Ascending aorta (tissue), 2 donors: Measurements from ENCODE around the gene NRP2. TPM values are rescaled to one million over a fixed set of nuclear protein-coding genes. Genes with fewer than 3 reads are reported as not detected.

Experiments
- DNase-seq, 2 donors: peaks; one replicate each; pipeline ENCODE4 v3.0.0-alpha.2; 2019; ENCODE audit warnings: low spot score in 2 of 2
- H3K27ac ChIP-seq, 2 donors: fragments of 200-600 bp; sonication (generic); one replicate each; pipeline ENCODE4 v1.5.1; 2016 to 2017; ENCODE audit warnings: mild to moderate bottlenecking in 1 of 2
- H3K27me3 ChIP-seq: fragments of 200-600 bp; sonication (generic); one replicate; pipeline ENCODE4 v1.5.1; 2017
- H3K36me3 ChIP-seq, 2 donors: fragments of 200-600 bp; sonication (generic); one replicate each; pipeline ENCODE4 v1.5.1; 2016
- H3K4me1 ChIP-seq, 2 donors: fragments of 200-600 bp; sonication (generic); one replicate each; pipeline ENCODE4 v1.5.1; 2016 to 2017; ENCODE audit warnings: mild to moderate bottlenecking in 1 of 2
- H3K4me3 ChIP-seq, 2 donors: fragments of 200-600 bp; sonication (generic); one replicate each; pipeline ENCODE4 v1.5.1; 2016 to 2017; ENCODE audit warnings: mild to moderate bottlenecking in 1 of 2
- H3K9me3 ChIP-seq, 2 donors: fragments of 200-600 bp; sonication (generic); one replicate each; pipeline ENCODE4 v1.5.1; 2016
- CTCF ChIP-seq, 3 experiments: fragments of 200-600 bp in 2 of 3; fragments of 450-650 bp in 1 of 3; sonication (generic) in 2 of 3; IDR thresholded peaks; one replicate each; pipeline ENCODE4 v1.5.1; 2016 to 2019; ENCODE audit warnings: antibody characterized with exemption in 3 of 3, mild to moderate bottlenecking in 1 of 3, moderate library complexity in 1 of 3
- intact Hi-C: fragments of 100-400 bp; cut with DNase I; formaldehyde crosslinking; loops from one replicate; pipeline ENCODE4 v1.15.1; 2023
- total RNA-seq: library from RNA; depleted of rRNA; stranded (reverse); fragments of >200 nt; gene quantifications from one replicate; pipeline ENCODE4 v1.1.0, GENCODE V29; 2016

Gene NRP2
- total RNA-seq, 1 donor from 2014 or later, result 39.7 TPM

DNA sequence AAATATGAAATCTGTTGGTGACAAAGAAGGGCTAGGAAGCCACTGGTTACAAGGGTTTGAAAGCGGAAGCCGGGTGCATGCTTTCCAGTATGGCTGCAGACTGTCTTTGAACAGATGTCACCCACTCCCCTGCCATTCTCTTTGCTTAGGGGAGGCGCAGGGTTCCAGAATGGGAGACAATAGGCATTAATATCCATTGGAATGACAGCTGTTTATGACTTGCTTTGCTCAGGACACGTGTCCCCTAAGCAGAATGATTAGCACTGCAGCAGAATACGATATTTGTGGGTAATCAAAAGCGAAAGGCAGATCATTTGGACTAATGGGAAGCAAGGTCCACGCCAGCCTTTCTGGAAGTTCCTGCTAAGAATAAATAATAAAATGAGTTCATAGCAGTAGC is 25.8 kb upstream of the NRP2 start:
- H3K9me3 ChIP-seq, result no peaks in the 10 kb centered on the region
- no peak overlapping the region for H3K4me3 ChIP-seq
- no peak for DNase-seq
- H3K27me3 ChIP-seq, result no peaks in the 10 kb centered on the region
- H3K4me1 ChIP-seq, result peaks cover 0 to 20% of the 10 kb centered on the region in 2 donors
- intact Hi-C loops, result no loop called here
- H3K27ac ChIP-seq, result no peak overlapping the region
- H3K36me3 ChIP-seq, result no peaks in the 10 kb centered on the region
- no peak for TF ChIP-seq CTCF (IDR thresholded peaks at IDR 0.05)

- Histone ChIP-seq H3K27ac (peak overlapping the region in 1 of 2 donors; percentile 8), H3K36me3 (no peaks in the 10 kb centered on the region), H3K9me3 (no peaks in the 10 kb centered on the region), H3K4me3 (no peak overlapping the region), H3K4me1 (peaks cover 0 to 20% of the 10 kb centered on the region in 2 donors), H3K27me3 (no peaks in the 10 kb centered on the region)
- no peak for TF ChIP-seq CTCF (IDR thresholded peaks at IDR 0.05)
- DNase-seq, result no peak
- intact Hi-C loops, result no loop called here
These were observed 25.4 kb upstream of the NRP2 start for GRCh38 chr2:205656941-205657340.

- no peak for TF ChIP-seq CTCF (IDR thresholded peaks at IDR 0.05)
- no peaks in the 10 kb centered on the region for H3K27me3 ChIP-seq
- H3K36me3 ChIP-seq, result no peaks in the 10 kb centered on the region
- DNase-seq, result no peak
- H3K4me1 ChIP-seq, result peaks cover 0 to 20% of the 10 kb centered on the region in 2 donors
- no peaks in the 10 kb centered on the region for H3K9me3 ChIP-seq
- H3K27ac ChIP-seq, result peak overlapping the region in 1 of 2 donors; percentile 8
- no peak overlapping the region for H3K4me3 ChIP-seq
- intact Hi-C loops, result no loop called here
These were observed 24.7 kb upstream of the NRP2 start for GRCh38 chr2:205657579-205657978.

GRCh38 chr2:205658068-205658467 is 24.2 kb upstream of the NRP2 start:
- intact Hi-C loops, result no loop called here
- no peaks in the 10 kb centered on the region for H3K27me3 ChIP-seq
- no peak overlapping the region for H3K4me3 ChIP-seq
- no peak for DNase-seq
- peaks cover 0 to 20% of the 10 kb centered on the region in 2 donors for H3K4me1 ChIP-seq
- no peak for TF ChIP-seq CTCF (IDR thresholded peaks at IDR 0.05)
- no peaks in the 10 kb centered on the region for H3K9me3 ChIP-seq
- H3K27ac ChIP-seq, result peak overlapping the region in 1 of 2 donors; percentile 5
- no peaks in the 10 kb centered on the region for H3K36me3 ChIP-seq

DNA sequence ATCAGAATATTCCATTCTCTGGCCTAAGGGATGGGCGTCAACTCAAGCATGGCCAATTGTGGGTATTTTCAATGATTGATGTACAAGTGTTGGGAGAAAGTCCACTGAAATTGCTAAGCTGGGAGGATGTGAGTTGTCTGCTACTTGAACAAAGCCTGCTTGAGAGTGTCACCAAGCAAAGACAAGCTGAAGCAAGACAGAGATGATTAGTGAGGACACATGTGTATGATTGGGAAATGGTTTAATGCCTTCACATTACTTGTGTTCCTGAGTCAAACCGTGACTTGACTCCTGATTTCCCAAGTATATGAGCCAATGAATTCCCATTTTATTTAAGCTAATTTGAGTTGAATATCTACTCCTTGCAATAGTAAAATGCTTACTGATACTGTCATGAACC is 23.7 kb upstream of the NRP2 start:
- Histone ChIP-seq H3K27ac (no peak overlapping the region), H3K4me3 (no peak overlapping the region), H3K27me3 (no peaks in the 10 kb centered on the region), H3K36me3 (no peaks in the 10 kb centered on the region), H3K9me3 (no peaks in the 10 kb centered on the region), H3K4me1 (peaks cover 0 to 20% of the 10 kb centered on the region in 2 donors)
- no peak for TF ChIP-seq CTCF (IDR thresholded peaks at IDR 0.05)
- no peak for DNase-seq
- intact Hi-C loops, result no loop called here

DNA sequence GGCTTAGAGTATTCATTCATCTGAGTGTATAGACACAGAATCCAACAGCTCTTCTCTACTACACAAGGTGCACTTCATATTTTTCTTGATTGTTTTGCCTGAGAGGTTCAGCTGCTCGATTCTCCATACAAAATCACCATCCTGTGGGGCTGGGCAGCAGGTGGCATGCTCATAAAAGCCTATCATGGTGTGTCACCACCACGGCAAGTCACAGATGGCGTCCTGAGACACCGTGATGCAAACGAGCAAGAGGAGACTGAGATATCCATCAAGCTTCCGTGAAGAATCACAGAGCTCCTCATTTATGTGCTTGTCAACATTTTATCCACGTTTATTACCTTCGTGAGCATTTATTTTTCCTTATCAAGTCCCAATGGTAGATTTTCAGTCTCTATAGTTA is 22.4 kb upstream of the NRP2 start:
- no peaks in the 10 kb centered on the region for H3K36me3 ChIP-seq
- H3K27ac ChIP-seq, result no peak overlapping the region
- no peak for TF ChIP-seq CTCF (IDR thresholded peaks at IDR 0.05)
- peaks cover 0 to 19% of the 10 kb centered on the region in 2 donors for H3K4me1 ChIP-seq
- H3K9me3 ChIP-seq, result no peaks in the 10 kb centered on the region
- intact Hi-C loops, result no loop called here
- no peaks in the 10 kb centered on the region for H3K27me3 ChIP-seq
- H3K4me3 ChIP-seq, result no peak overlapping the region
- DNase-seq, result no peak
